DMS 273 treated with DMSO at 0.1 percent for 48 hours (cell line): Measurements from ENCODE around the gene PHTF1.

ENCODE experiments used
- DNase-seq: peaks from one replicate; lab custom pipeline; 2025; lab: John Stamatoyannopoulos, UW

The PHTF1 gene

DNA sequence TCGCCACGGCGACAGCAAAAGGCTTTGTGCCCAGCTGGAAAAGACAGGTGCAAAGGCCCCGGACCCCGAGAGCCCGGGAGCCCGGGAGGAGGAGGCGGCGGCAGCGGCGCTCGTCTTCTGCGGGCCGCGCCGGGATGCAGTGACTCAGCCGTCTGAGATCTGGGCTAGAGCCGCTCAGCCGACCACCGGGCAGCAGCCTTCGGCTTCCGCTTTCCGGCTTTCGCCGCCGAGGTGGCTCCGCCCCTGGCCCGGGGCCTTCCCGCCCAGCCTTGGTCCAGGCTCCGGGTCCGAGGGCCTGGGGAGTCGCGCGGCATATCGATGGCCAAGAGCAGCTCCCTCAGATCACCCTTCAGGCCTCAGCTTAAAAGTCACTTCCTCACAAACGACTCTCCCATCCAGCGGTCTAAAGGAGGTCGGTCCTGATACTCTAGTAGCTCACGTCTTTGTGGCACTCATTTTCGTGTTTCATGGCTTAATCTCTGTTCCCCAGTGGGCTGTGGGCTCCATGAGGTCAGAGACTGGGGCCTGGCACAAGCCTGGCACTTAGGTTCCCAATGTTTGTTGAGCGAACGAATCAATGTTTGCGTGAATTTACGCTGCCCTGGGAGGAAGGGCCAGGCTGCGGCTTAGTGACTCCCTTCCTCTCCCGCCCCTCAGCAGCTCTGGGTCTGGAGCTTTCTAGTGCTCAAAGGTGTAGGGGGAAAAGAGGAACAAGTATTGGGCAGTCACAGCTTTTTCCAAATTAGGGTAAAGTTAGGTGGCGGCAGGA is at the start of gene PHTF1:
Gene PHTF1 (minus strand): TSS at position 154 of the 769 bp plus-strand sequence. CDS start 783 bp downstream, outside the sequence.
- DNase-seq, result no peak

DNA sequence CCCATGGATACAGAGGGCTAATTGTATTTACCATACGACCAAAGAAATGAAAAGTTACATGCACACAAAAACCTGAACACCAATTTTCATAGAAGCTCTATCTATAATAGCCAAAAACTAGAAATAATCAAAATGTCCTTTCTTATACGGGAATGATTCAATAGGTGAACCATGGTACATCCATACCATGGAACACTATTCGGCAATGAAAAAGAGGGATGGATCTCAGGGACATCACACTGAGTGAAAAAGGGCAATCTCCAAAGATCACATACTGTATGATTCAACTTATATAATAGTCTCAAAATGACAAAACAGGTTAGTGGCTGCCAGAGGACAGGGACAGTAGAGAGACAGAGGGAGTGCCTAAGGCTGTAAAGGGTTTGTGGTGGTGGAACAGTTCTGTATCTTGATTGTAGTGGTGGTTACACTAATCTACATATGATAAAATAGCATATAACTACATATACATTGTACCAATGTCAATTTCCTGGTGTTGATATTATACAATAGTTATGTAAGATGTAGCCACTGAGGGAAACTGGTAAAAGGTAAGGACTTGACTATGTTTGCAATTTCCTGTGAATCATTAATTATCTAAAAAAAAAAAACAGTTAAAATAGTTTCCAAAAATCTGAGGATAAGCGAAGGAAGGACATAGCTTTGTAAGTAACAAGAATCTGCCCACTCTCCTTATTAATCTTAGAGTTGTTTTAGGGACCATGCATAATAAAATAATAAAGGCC is 49.3 kb upstream of the PHTF1 start:
- DNase-seq, result no peak

DNA sequence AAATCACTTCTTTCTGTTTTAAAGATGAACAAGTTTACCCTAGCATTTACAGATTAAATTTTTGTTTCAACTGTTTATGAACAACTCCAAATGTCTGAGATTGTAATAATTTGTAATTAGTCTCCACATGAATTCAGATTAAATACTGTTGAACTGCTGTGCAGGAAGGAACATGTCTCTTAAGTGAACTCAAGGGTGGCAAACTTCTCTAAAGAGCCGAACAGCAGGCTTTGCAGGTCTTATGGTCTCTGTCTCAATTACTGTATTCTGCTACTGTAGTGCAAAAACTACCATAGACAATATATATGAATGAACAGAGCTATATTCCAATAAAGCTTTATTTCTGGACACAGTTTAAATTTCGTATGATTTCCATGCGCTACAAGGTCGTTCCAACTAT is 46.4 kb upstream of the PHTF1 start:
- no peak for DNase-seq

DNA sequence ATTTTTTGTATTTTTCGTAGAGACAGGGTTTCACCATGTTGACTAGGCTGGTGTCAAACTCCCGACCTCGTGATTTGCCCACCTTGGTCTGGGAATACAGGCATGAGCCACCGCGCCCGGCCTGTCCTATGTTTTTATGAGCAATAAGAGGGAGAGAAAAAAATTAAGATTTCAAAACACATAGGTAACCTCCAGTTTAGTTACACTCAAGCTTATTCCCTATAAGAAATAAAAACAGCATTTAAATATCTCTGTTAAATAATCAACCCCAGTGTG is 45.9 kb upstream of the PHTF1 start:
- DNase-seq, result no peak

DNA sequence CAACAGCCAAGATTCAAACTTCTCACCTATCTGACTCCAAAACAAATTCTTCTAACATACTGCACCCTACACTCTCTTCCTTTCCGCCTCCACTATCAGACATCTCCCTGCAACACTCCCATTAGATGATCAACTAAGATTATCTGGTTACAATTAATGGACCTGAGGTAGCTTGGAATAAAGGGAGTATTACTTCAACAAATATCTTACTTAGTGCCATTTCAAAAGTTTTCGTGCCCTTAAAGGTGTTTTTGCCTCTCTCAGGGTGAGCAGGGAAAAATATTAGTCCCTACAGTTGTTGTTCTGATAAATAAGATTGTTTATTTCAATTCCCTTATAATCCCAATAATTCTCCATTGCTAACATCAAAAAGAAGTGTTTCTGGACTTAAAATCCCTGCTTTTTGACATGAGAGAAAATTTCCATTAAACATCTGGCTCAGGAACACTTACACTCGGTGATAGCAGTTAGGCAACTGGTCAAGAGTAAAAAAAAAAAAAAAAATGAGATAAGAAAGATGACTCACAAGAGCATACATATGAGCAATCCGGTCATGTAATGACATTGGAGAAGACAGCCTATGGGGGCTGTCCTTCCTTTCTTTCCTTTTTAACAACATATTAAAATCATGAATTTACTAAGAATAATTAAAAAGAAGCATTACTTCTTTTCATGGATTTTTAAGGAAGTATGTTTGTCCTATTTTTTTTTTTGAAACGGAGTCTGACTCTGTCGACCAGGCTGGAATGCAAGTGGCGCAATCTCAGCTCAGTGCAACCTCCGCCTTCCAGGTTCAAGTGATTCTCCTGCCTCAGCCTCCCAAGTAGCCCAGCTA is 45.4 kb upstream of the PHTF1 start:
- DNase-seq, result no peak

DNA sequence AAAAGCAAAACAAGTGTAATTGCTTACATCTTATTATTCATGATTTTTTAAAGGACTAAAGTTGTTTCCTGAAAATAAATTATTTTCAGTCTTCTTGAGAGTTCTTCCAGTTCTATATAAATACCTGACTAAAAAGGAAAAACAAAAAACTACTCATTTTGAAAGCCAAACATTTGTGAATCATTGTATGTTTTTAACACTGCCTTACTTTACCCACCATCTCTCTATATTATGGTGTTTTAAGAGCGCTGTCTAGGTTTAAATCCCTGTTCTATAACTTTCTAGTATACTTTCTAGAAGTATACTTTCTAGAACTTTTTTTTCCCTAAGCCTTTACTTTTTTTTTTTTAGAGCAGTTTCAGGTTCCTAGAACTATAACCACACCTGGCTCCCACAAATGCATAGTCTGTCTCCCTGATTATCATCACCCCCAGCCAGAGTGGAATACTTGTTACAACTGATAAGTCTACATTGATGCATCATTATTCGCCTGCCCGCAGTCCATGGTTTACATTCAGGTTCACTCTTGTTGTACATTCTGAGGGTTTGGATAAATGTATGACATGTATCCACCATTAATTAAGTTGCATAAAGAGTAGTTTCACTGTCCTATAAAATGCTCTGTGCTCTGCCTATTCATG is 43.2 kb upstream of the PHTF1 start:
- no peak for DNase-seq

DNA sequence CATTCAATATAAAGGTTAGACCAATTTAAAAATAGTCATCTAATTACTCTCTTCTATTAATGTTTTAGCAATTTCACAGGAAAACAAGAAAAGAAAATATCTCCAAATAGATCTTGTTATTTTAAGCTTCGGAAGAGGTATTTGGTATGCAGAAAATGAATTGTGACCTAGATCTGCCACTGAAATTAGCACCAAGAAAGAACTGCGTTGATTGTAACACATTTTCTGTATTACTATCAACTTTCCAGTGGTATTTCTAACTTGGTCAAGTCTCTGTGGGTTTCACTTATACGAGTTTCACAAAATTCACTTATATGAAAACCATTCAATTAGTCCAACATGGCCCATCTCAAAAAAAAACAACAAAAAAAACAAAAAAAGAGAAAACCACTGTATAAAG is 41.2 kb upstream of the PHTF1 start:
- DNase-seq, result no peak

DNA sequence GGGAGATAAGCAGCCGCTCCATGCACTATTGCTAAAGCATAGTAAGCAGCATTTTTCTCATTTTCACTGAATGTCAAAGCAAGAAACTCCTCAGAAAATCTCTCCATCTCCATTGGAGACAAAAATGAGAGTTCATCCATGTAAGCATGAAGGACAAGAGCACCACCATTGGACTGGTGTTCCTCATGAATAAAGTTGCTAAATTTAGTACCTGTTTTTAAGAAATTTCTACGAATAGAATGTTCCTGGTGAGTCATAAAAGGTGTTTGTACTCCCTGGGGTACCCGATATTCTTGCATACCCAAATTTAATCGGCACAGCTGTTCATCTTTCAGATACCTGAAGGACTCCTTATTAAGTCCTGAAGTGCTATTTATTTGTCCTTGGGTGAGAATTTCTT is 38.2 kb upstream of the PHTF1 start:
- DNase-seq, result no peak

DNA sequence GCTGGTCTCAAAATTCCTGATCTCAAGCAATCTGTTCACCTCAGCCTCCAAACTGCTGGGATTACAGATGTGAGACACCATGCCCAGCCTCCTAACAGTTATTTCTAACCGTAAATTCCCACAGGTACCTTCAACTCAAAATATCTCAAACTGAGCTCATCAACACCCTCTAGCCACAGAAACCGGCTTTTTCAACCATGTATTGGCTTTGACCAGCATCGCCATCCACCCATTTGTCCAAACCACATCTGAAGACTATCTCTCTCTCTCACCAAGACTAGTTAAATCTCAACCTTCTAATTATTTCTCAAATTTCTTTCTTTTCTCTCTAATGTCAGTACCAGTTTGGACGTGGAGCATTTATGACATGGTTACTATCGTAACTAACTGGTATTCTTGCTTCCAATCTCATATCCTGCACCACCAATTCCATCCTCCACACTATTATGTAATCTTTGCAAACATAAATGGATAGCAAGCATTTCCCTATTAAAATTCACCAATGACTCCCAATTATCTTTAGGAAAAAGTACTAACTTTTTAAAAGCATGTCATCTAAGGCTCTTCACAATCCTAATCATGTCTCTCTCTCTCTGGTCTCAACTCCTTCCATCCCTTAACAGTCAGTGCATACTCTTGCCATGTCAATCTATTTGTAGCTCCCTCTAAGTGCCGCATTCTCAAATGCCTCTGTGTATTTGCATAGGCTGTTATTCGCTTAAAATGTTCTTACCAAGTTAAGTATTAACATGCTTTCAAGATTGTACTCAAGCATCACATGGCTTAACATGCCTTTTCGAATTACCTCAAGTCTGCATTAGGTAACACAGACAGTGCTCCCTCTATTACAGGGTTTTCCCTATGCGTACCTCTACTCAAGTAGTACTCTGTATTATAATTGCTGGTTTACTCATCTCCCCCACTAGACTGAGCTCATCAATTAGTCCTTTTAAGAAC is 34.9 kb upstream of the PHTF1 start:
- no peak for DNase-seq

DNA sequence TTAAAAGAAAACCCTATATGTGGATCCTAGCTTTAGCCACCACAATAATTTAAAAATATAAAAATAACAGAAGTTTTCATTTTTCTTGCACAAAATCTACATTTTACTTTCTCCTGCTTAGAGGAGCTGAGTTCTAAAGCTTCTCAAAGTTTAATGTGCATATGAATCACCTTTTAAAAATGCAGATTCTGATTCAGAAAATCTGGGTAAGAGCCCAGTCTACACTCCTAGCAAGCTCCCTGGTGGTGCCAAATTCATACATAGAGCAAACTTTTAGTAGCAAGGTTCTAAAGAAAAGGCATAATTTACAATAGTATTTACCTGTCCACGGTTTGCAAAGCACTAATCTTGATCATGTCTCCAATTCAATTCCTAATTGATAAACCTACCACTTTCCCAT is 33.7 kb upstream of the PHTF1 start:
- DNase-seq, result no peak

DNA sequence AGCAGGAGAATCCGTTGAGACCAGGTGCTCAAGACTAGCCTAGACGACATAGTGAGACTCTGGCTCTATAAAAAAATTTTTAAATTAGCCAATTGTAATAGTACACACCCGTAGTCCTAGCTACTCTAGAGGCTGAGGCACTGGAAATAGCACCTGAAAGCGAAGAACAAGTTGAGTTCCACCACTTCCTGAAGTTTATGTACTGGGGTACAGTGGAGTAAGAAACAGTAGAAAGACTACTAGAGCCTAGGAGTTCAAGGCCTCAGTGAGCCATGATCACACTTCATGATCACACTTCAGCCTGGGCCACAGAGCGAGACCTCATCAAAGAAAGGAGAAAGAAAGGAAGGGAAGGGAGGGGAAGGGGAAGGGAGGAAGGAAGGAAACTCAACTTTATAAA is 33.2 kb upstream of the PHTF1 start:
- DNase-seq, result no peak

DNA sequence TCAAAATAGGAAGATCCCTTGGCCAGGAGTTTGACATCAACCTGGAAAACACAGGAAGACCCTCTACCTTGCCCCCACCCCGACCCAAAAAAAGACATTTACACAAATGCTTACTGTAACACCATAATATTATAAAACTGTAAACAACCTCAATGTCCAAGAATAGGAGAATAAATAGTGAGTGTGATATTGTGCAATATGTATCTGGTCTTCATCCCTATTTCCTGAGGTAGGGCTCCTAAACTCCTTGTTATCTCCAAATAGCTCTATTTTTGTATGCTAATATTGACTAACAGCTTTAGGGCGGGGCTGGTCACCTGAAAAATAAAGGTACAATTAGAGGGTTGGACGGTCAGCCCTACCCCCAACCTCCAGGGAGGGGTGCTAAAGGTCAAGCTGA is 29.5 kb upstream of the PHTF1 start:
- DNase-seq, result no peak

DNA sequence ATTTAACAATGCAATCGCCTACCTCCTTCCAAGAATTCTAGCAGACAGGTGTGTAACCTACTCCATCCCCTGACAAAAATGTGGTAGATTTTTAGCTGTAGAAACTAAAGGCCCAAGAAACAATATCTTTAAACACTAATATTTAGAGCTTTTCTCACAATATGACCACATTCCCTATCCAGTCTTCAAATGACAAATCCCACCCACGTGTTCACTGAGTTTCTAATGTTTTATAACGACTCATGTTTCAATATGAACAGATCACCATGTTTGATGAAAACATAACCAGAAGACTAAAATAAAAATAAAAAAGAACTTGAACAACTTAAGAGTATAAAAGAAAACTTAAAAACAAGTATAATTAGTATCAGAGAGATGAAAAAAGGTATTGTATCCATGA is 28.4 kb upstream of the PHTF1 start:
- no peak for DNase-seq

DNA sequence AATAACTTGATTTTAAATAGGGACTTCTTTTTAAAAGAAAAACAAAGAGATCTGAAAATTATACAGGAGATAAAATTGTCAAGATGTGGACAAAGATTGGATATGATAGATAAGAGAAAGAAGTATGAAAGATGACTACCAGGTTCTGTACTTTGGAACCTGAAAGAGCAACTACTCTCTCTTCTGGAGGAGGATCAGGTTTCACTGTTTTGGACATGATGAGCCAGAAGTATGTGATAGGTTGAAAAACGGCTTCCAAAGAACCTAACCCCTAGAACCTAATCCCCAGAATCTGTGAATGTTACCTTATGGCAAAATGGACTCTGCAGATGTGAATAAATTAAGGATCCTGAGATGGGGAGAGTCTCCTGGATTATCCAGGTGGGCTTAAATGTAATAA is 26.8 kb upstream of the PHTF1 start:
- no peak for DNase-seq

DNA sequence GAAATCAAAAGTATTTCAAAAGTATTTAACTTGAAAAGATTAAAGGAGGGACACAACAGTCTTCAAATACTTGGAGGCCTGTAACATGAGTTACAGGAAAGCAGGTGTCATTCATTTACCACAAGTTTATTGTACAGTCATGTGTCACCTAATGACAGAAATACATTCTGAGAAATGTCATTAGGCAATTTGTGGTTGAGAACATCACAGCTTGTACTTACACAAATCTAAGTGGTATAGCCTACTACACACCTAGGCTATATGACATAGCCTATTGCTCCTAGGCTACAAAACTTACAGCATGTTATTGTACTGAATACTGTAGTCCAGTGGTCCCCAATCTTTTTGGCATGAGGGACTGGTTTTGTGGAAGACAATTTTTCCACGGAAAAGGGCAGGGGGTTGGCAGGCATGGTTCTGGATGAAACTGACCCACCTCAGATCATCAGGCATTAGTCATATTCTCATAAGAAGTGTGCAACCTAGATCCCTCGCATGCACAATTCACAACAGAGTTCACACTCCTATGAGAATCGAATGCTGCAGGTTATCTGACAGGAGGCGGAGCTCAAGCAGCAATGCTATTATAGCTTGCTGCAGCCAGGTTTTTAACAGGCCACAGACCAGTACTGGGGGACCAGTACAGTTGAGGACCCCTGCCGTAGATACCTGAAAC is 25.0 kb upstream of the PHTF1 start:
- DNase-seq, result no peak

DNA sequence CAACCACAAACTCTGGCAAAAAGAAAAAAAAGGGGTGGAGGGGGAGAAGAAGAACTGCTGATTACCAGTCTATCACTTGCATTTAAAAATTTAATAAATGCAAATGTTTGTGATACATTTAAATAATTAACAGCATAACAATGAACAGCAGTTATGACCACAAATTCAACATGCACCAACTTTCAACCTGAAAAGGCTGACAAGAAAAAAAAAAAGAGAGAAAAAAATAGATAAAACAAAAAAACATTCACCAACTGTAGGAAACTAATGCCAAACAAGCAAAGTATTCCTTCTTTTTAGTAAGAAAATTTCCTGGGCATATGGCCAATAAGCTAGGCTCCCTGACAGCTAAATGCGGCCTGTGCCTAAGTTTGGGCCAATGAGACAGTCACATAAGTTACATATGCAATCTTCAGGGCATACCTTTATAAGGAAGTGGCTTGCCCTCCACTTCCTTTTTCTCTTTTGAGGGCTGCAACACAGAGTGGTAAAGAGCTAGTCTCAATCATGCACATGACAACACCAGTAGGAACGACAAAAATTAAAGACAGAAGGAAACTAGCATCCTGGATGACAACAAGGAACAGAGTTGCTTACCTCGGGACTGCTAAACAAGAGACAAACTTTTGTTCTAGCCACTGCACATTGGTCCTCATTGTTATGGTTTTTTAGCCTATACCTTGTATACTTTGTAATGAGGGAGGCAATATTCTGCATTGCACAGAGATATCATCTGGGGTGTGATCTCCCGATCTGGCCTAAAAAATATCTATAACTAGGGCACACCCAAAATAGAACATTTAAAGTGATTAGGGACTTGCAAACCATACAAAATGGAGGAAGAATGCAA is 24.2 kb upstream of the PHTF1 start:
- DNase-seq, result no peak

DNA sequence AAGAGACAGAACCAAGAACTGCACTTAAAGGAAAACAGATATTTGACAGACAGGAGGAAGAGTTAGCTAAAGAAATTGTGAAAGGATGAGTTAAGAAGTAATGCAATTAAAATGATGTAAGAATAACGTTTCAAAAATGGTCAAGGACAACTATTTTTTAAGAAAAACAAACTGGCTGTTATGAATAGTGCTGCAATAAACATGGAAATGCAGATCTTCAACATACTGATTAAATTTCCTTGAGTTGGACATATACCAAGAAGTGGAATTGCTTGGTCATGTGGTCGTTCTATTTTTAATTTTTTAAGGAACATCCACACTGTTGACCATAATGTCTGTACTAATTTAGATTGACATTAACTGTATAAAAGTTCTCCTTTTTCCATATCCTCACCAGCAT is 23.1 kb upstream of the PHTF1 start:
- no peak for DNase-seq

DNA sequence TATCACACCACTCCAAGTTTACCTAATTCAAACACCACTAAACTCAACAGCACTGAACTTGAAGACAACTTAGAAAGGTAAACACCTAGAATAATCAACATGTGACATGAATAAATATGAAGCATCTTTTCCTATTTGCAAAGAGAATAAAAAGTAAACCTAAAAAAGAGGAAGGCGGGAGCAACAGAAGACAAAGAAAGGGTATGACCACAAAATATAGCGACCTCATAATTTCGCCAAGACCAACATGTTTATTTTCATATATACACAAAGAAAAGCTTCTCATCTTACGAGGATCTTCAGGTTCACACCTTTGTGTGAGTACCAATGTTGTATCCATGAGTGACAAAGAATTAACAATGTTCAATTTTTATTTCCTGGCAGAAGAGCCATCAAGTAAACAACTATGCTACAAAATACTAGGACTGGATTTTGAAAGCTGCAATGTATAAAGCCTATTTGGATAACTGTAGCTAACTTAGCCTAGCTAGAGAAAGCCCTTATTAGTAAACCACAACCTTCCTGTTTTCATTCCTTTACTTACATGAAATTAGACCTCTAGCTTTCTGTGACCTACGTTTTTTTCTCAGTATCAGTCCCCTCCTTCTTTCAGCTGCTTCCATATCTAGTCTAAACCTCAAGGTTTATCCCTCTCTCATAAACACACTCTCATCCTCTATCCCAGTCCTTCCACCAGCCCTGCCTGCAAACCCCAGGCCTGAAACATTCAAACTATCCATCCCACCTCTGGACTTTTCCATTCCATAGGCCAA is 21.3 kb upstream of the PHTF1 start:
- DNase-seq, result no peak

DNA sequence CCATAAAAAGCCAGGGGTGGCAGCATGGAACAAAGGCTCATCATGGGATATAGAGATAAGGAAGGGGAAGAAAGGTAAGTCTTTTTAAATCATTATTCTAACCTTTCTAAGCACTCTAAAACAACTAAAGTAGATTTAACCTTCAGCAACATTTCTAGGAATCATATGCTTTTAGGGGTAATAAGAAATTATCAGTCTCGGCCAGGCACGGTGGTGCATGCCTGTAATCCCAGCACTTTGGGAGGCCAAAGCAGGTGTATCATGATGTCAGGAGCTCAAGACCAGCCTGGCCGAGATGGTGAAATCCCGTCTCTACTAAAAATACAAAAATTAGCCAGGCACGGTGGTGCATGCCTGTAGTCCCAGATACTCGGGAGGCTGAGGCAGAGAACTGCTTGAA is 20.3 kb upstream of the PHTF1 start:
- no peak for DNase-seq
